Panc1 (cell line): Measurements from ENCODE around the gene PELI1. TPM values are rescaled to one million over a fixed set of nuclear protein-coding genes. Genes with fewer than 3 reads are reported as not detected.

Source experiments
- ATAC-seq: fragments of 200-7000 bp; cut with Tn5 transposase; 2 replicates; pipeline ENCODE4 v1.9.1; 2020; ENCODE audit warnings: mild to moderate bottlenecking, moderate library complexity
- BruUV-seq: library from RNA; stranded (reverse); fragments of 400-500 nt; replicated peaks from 2 replicates; lab custom pipeline; 2021; lab: Mats Ljungman, UMichigan
- CTCF ChIA-PET: fragments of 300-600 bp; sonication (Branson Sonifier 250); formaldehyde crosslinking; loops from one replicate; lab custom pipeline; 2022; ENCODE audit warnings: antibody characterized with exemption; lab: Charles Lee
- POLR2A ChIA-PET: fragments of 300-600 bp; sonication (Branson Sonifier 250); formaldehyde crosslinking; loops from one replicate; lab custom pipeline; 2022; ENCODE audit warnings: antibody characterized with exemption; lab: Charles Lee
- DNase-seq: peaks from one replicate; pipeline ENCODE4 v3.0.0-alpha.2; 2010; ENCODE audit warnings: low read depth, low spot score
- H3K27ac ChIP-seq: 2 replicates; pipeline ENCODE4 v1.5.1; 2011; ENCODE audit warnings: mild to moderate bottlenecking, low read length, inconsistent platforms
- H3K27me3 ChIP-seq: fragments of 200-500 bp; sonication (Bioruptor generic); 2 replicates; pipeline ENCODE4 v1.6.0; 2014; ENCODE audit warnings: low read length, inconsistent platforms; ENCODE audit not compliant: control insufficient read depth, insufficient read depth
- H3K36me3 ChIP-seq: fragments of 200-500 bp; sonication (Bioruptor generic); 2 replicates; pipeline ENCODE4 v1.5.1; 2014; ENCODE audit warnings: inconsistent platforms, mild to moderate bottlenecking, low read length, moderate library complexity; ENCODE audit not compliant: control insufficient read depth, insufficient read depth
- H3K4me1 ChIP-seq: 2 replicates; pipeline ENCODE4 v1.5.1; 2011; ENCODE audit warnings: inconsistent platforms, mild to moderate bottlenecking, low read length, moderate library complexity; ENCODE audit not compliant: control insufficient read depth, insufficient read depth
- H3K4me3 ChIP-seq, 2 experiments: 2 replicates each; pipeline ENCODE4 v1.5.1; 2011 to 2012; ENCODE audit warnings: low read depth in 2 of 2, low read length in 2 of 2, mild to moderate bottlenecking in 2 of 2, inconsistent platforms in 1 of 2, moderate library complexity in 1 of 2
- H3K9me3 ChIP-seq: fragments of 200-500 bp; sonication (Bioruptor generic); 2 replicates; pipeline ENCODE4 v1.5.1; 2014; ENCODE audit warnings: low read depth, mild to moderate bottlenecking, inconsistent platforms, low read length, moderate library complexity; ENCODE audit not compliant: control insufficient read depth, insufficient read depth
- CTCF ChIP-seq: fragments of 450-650 bp; IDR thresholded peaks from 2 replicates; pipeline ENCODE4 v1.5.1; 2017; ENCODE audit warnings: mild to moderate bottlenecking
- POLR2AphosphoS5 ChIP-seq: IDR thresholded peaks from 2 replicates; pipeline ENCODE4 v1.6.1; 2012; ENCODE audit warnings: mild to moderate bottlenecking, low read depth, low read length, moderate library complexity
- REST ChIP-seq, 2 experiments: IDR thresholded peaks; 2 replicates each; pipeline ENCODE4 v1.6.1; 2011 to 2012; ENCODE audit warnings: low read depth in 2 of 2, control low read depth in 1 of 2, low read length in 1 of 2, mild to moderate bottlenecking in 1 of 2, moderate library complexity in 1 of 2; ENCODE audit not compliant: insufficient read depth in 1 of 2
- SIN3A ChIP-seq: IDR thresholded peaks from 2 replicates; pipeline ENCODE4 v1.6.1; 2012; ENCODE audit warnings: low read depth, mild to moderate bottlenecking, low read length, moderate library complexity, borderline replicate concordance; ENCODE audit not compliant: insufficient read depth
- TCF7L2 ChIP-seq: IDR thresholded peaks from 2 replicates; pipeline ENCODE4 v1.6.1; 2011; ENCODE audit warnings: mild to moderate bottlenecking, low read depth, low read length, inconsistent platforms
- in situ Hi-C: cut with HindIII; loops from 2 replicates; pipeline ENCODE4 v1.10.0; 2016; ENCODE audit warnings: low sequenced_read_pairs, low pct_unique_long_range_greater_than_20kb
- intact Hi-C: fragments of 100-400 bp; cut with micrococcal nuclease; formaldehyde crosslinking; loops from one replicate; pipeline ENCODE4 v1.10.0; 2022; ENCODE audit not compliant: unreplicated experiment
- total RNA-seq: library from RNA; stranded (reverse); gene quantifications from one replicate; pipeline ENCODE4 v1.2.1, GENCODE V29; 2021; ENCODE audit not compliant: unreplicated experiment

Gene PELI1
- total RNA-seq, 1 experiment from 2014 or later = 6.7 TPM

GRCh38 chr2:64063924-64064331, 80.3 kb downstream of the PELI1 start:
- H3K4me3 ChIP-seq = no peak overlapping the region
- H3K4me1 ChIP-seq = no peaks in the 10 kb centered on the region
- H3K36me3 ChIP-seq = no peaks in the 10 kb centered on the region
- in situ Hi-C loops (no loop called here), intact Hi-C loops (no loop called here)
- H3K9me3 ChIP-seq = no peaks in the 10 kb centered on the region
- no peak for ATAC-seq
- BruUV-seq = no TSS peak
- TF ChIP-seq TCF7L2 (no peak), REST (IDR thresholded peaks at IDR 0.05; ENCODE audit: insufficient read depth in 1 of 2, low read depth in 2 of 2, low read length in 1 of 2) (no peak), SIN3A (no peak), POLR2AphosphoS5 (no peak), CTCF (no peak)
- DNase-seq = no peak
- CTCF ChIA-PET = no interaction called here
- H3K27ac ChIP-seq = no peak overlapping the region
- H3K27me3 ChIP-seq = no peaks in the 10 kb centered on the region
- POLR2A ChIA-PET = no interaction called here

GRCh38 chr2:64063454-64063853, 80.8 kb downstream of the PELI1 start:
- Histone ChIP-seq H3K4me3 (no peak overlapping the region), H3K9me3 (no peaks in the 10 kb centered on the region), H3K27ac (no peak overlapping the region), H3K27me3 (no peaks in the 10 kb centered on the region), H3K4me1 (no peaks in the 10 kb centered on the region), H3K36me3 (no peaks in the 10 kb centered on the region)
- DNase-seq (no peak), ATAC-seq (no peak)
- TF ChIP-seq POLR2AphosphoS5 = no peak
- TF ChIP-seq CTCF = no peak
- TF ChIP-seq SIN3A = no peak
- TF ChIP-seq TCF7L2 = no peak
- TF ChIP-seq REST (IDR thresholded peaks at IDR 0.05; ENCODE audit: insufficient read depth in 1 of 2, low read depth in 2 of 2, low read length in 1 of 2) = no peak
- in situ Hi-C loops = no loop called here
- no TSS peak for BruUV-seq
- intact Hi-C loops = no loop called here
- ChIA-PET POLR2A (interaction anchor here (0.6 kb wide), 1 partner anchor 19 kb away, joined by 6 read pairs; no protein-coding TSS in a partner anchor), CTCF (no interaction called here)
